Measurements from ENCODE around the gene ARFGEF3.

The ARFGEF3 gene

GRCh38 chr6:138250513-138251247 lies 88.9 kb downstream of the ARFGEF3 start:
- Mint-ChIP-seq H3K4me1 (no peaks in the 10 kb centered on the region), H3K27me3 (peaks cover 2% of the 10 kb centered on the region), H3K4me3 (no peak overlapping the region), H3K9me3 (no peaks in the 10 kb centered on the region), H3K27ac (no peak overlapping the region), H3K36me3 (ENCODE audit: low read depth) (no peaks in the 10 kb centered on the region)
- DNase-seq: no peak
- no peak for ATAC-seq

- DNase-seq: no peak
- Mint-ChIP-seq H3K9me3 (no peaks in the 10 kb centered on the region), H3K36me3 (ENCODE audit: low read depth) (no peaks in the 10 kb centered on the region), H3K4me3 (no peak overlapping the region), H3K27me3 (peaks cover 9% of the 10 kb centered on the region), H3K27ac (no peak overlapping the region), H3K4me1 (no peaks in the 10 kb centered on the region)
- no peak for ATAC-seq
Observed at GRCh38 chr6:138253731-138254130, 92.0 kb downstream of the ARFGEF3 start.

- Mint-ChIP-seq H3K27ac (no peak overlapping the region), H3K4me1 (no peaks in the 10 kb centered on the region), H3K27me3 (peaks cover 9% of the 10 kb centered on the region), H3K4me3 (no peak overlapping the region), H3K36me3 (ENCODE audit: low read depth) (no peaks in the 10 kb centered on the region), H3K9me3 (no peaks in the 10 kb centered on the region)
- DNase-seq: no peak
- no peak for ATAC-seq
Observed at GRCh38 chr6:138255443-138255842, 93.7 kb downstream of the ARFGEF3 start.

- no peaks in the 10 kb centered on the region for H3K9me3 Mint-ChIP-seq
- H3K4me1 Mint-ChIP-seq: no peaks in the 10 kb centered on the region
- no peak overlapping the region for H3K4me3 Mint-ChIP-seq
- ATAC-seq: no peak
- H3K36me3 Mint-ChIP-seq (ENCODE audit: low read depth): no peaks in the 10 kb centered on the region
- H3K27ac Mint-ChIP-seq: no peak overlapping the region
- peaks cover 6% of the 10 kb centered on the region for H3K27me3 Mint-ChIP-seq
- no peak for DNase-seq
Observed at GRCh38 chr6:138257638-138258040, 95.9 kb downstream of the ARFGEF3 start.

- Mint-ChIP-seq H3K4me1 (no peaks in the 10 kb centered on the region), H3K9me3 (no peaks in the 10 kb centered on the region), H3K4me3 (no peak overlapping the region), H3K36me3 (ENCODE audit: low read depth) (no peaks in the 10 kb centered on the region), H3K27ac (no peak overlapping the region), H3K27me3 (peaks cover 6% of the 10 kb centered on the region)
- no peak for ATAC-seq
- DNase-seq: no peak
Observed at GRCh38 chr6:138258197-138258596, 96.5 kb downstream of the ARFGEF3 start.

- Mint-ChIP-seq H3K27ac (no peak overlapping the region), H3K27me3 (peaks cover 6% of the 10 kb centered on the region), H3K36me3 (ENCODE audit: low read depth) (no peaks in the 10 kb centered on the region), H3K4me3 (no peak overlapping the region), H3K4me1 (no peaks in the 10 kb centered on the region), H3K9me3 (no peaks in the 10 kb centered on the region)
- no peak for ATAC-seq
- DNase-seq: no peak
Observed at GRCh38 chr6:138258991-138259390, 97.3 kb downstream of the ARFGEF3 start.

- H3K4me3 Mint-ChIP-seq: no peak overlapping the region
- DNase-seq (no peak), ATAC-seq (no peak)
- peaks cover 14% of the 10 kb centered on the region for H3K27me3 Mint-ChIP-seq
- H3K4me1 Mint-ChIP-seq: no peaks in the 10 kb centered on the region
- H3K36me3 Mint-ChIP-seq (ENCODE audit: low read depth): no peaks in the 10 kb centered on the region
- H3K27ac Mint-ChIP-seq: no peak overlapping the region
- no peaks in the 10 kb centered on the region for H3K9me3 Mint-ChIP-seq
Observed at GRCh38 chr6:138261116-138261780, 99.5 kb downstream of the ARFGEF3 start.

- Mint-ChIP-seq H3K27ac (no peak overlapping the region), H3K4me1 (no peaks in the 10 kb centered on the region), H3K9me3 (no peaks in the 10 kb centered on the region), H3K4me3 (no peak overlapping the region), H3K36me3 (ENCODE audit: low read depth) (no peaks in the 10 kb centered on the region), H3K27me3 (peaks cover 10% of the 10 kb centered on the region)
- no peak for ATAC-seq
- DNase-seq: no peak
Observed at GRCh38 chr6:138263963-138264362, 102.2 kb downstream of the ARFGEF3 start.

GRCh38 chr6:138264372-138264880 lies 102.7 kb downstream of the ARFGEF3 start:
- no peak overlapping the region for H3K4me3 Mint-ChIP-seq
- H3K36me3 Mint-ChIP-seq (ENCODE audit: low read depth): no peaks in the 10 kb centered on the region
- ATAC-seq: no peak

GRCh38 chr6:138266095-138266494 lies 104.4 kb downstream of the ARFGEF3 start:
- Mint-ChIP-seq H3K27me3 (peaks cover 12% of the 10 kb centered on the region), H3K4me1 (no peaks in the 10 kb centered on the region), H3K27ac (no peak overlapping the region), H3K4me3 (no peak overlapping the region), H3K36me3 (ENCODE audit: low read depth) (no peaks in the 10 kb centered on the region), H3K9me3 (no peaks in the 10 kb centered on the region)
- no peak for DNase-seq
- no peak for ATAC-seq

More at GRCh38 chr6:138264372-138264880, 102.7 kb downstream of the ARFGEF3 start:
- Mint-ChIP-seq H3K9me3 (no peaks in the 10 kb centered on the region), H3K27me3 (peaks cover 10% of the 10 kb centered on the region), H3K27ac (no peak overlapping the region), H3K4me1 (no peaks in the 10 kb centered on the region)
- DNase-seq: no peak

- H3K36me3 Mint-ChIP-seq (ENCODE audit: low read depth): no peaks in the 10 kb centered on the region
Observed at GRCh38 chr6:138267971-138268895, 106.5 kb downstream of the ARFGEF3 start.

GRCh38 chr6:138271451-138271850 lies 109.7 kb downstream of the ARFGEF3 start:
- ATAC-seq (no peak), DNase-seq (no peak)
- no peaks in the 10 kb centered on the region for H3K4me1 Mint-ChIP-seq

More at GRCh38 chr6:138267971-138268895, 106.5 kb downstream of the ARFGEF3 start:
- Mint-ChIP-seq H3K27ac (no peak overlapping the region), H3K4me3 (no peak overlapping the region), H3K4me1 (no peaks in the 10 kb centered on the region), H3K9me3 (no peaks in the 10 kb centered on the region), H3K27me3 (peaks cover 12% of the 10 kb centered on the region)
- DNase-seq: no peak
- ATAC-seq: no peak

GRCh38 chr6:138272533-138273315 lies 111.0 kb downstream of the ARFGEF3 start:
- no peak for ATAC-seq
- no peak overlapping the region for H3K27ac Mint-ChIP-seq
- no peak for DNase-seq
- peaks cover 5% of the 10 kb centered on the region for H3K27me3 Mint-ChIP-seq
- H3K9me3 Mint-ChIP-seq: no peaks in the 10 kb centered on the region
- H3K4me3 Mint-ChIP-seq: no peak overlapping the region
- H3K36me3 Mint-ChIP-seq (ENCODE audit: low read depth): no peaks in the 10 kb centered on the region
- no peaks in the 10 kb centered on the region for H3K4me1 Mint-ChIP-seq

More at GRCh38 chr6:138271451-138271850, 109.7 kb downstream of the ARFGEF3 start:
- H3K27me3 Mint-ChIP-seq: peaks cover 5% of the 10 kb centered on the region
- H3K4me3 Mint-ChIP-seq: no peak overlapping the region
- H3K36me3 Mint-ChIP-seq (ENCODE audit: low read depth): no peaks in the 10 kb centered on the region
- no peaks in the 10 kb centered on the region for H3K9me3 Mint-ChIP-seq
- H3K27ac Mint-ChIP-seq: no peak overlapping the region

GRCh38 chr6:138275976-138276375 lies 114.2 kb downstream of the ARFGEF3 start:
- Mint-ChIP-seq H3K27ac (no peak overlapping the region), H3K9me3 (no peaks in the 10 kb centered on the region), H3K27me3 (no peaks in the 10 kb centered on the region), H3K4me3 (no peak overlapping the region), H3K36me3 (ENCODE audit: low read depth) (no peaks in the 10 kb centered on the region), H3K4me1 (no peaks in the 10 kb centered on the region)
- ATAC-seq: no peak
- no peak for DNase-seq
